A549 (cell line): Measurements from ENCODE around the gene LCMT2.

Source experiments
- BCL3 ChIP-seq: fragments of >200 bp; sonication (Bioruptor Twin); formaldehyde crosslinking; IDR thresholded peaks from 3 replicates; pipeline ENCODE4 v1.6.1; 2016
- CHD2 ChIP-seq: fragments of 150-350 bp; IDR thresholded peaks from 2 replicates; pipeline ENCODE4 v1.6.1; 2014; ENCODE audit warnings: low read length; ENCODE audit not compliant: partially characterized antibody
- CTCF ChIP-seq: fragments of >200 bp; sonication (Bioruptor Twin); formaldehyde crosslinking; IDR thresholded peaks from 3 replicates; pipeline ENCODE4 v1.5.1; 2016
- ESRRA ChIP-seq: fragments of 150-350 bp; IDR thresholded peaks from 2 replicates; pipeline ENCODE4 v1.6.1; 2014; ENCODE audit warnings: mild to moderate bottlenecking, low read length, borderline replicate concordance
- JUN ChIP-seq, 2 experiments: fragments of >200 bp; sonication (Bioruptor Twin); formaldehyde crosslinking; IDR thresholded peaks; 2 replicates in 1 of 2; 3 replicates in 1 of 2; pipeline ENCODE4 v1.6.1; 2016 to 2017
- NR3C1 ChIP-seq: fragments of >200 bp; sonication (Bioruptor Twin); formaldehyde crosslinking; IDR thresholded peaks from 3 replicates; pipeline ENCODE4 v1.6.1; 2017
- POLR2AphosphoS2 ChIP-seq: conservative IDR thresholded peaks from 2 replicates; pipeline ENCODE4 v1.6.1; 2012; ENCODE audit warnings: low read length, improper control_type of control experiment, inconsistent platforms
- RAD21 ChIP-seq, 2 experiments: fragments of >200 bp in 1 of 2; sonication (Bioruptor Twin) in 1 of 2; formaldehyde crosslinking in 1 of 2; IDR thresholded peaks in 1 of 2; conservative IDR thresholded peaks in 1 of 2; 2 replicates in 1 of 2; 3 replicates in 1 of 2; pipeline ENCODE4 v1.6.1; 2012 to 2018; ENCODE audit warnings: inconsistent platforms in 1 of 2
- ZFP36 ChIP-seq: fragments of 450-650 bp; IDR thresholded peaks from 2 replicates; pipeline ENCODE4 v1.6.1; 2014; ENCODE audit warnings: borderline replicate concordance; ENCODE audit not compliant: partially characterized antibody

GRCh38 chr15:43376017-43376705, 45.8 kb upstream of the LCMT2 start:
- TF ChIP-seq CTCF (peak; percentile 53), RAD21 (conservative IDR thresholded peaks at IDR 0.05 in 1 of 2, IDR thresholded peaks at IDR 0.05 in 1 of 2) (0 out of 5 replicates have a peak, but pooled peaks of 1 of the 2 experiments have one; percentile 8), NR3C1 (no peak), CHD2 (no peak), BCL3 (no peak), ZFP36 (no peak), POLR2AphosphoS2 (no peak), JUN (IDR thresholded peaks at IDR 0.05) (no peak), ESRRA (no peak)
